Measurements from ENCODE around the gene HEXD.

DNA sequence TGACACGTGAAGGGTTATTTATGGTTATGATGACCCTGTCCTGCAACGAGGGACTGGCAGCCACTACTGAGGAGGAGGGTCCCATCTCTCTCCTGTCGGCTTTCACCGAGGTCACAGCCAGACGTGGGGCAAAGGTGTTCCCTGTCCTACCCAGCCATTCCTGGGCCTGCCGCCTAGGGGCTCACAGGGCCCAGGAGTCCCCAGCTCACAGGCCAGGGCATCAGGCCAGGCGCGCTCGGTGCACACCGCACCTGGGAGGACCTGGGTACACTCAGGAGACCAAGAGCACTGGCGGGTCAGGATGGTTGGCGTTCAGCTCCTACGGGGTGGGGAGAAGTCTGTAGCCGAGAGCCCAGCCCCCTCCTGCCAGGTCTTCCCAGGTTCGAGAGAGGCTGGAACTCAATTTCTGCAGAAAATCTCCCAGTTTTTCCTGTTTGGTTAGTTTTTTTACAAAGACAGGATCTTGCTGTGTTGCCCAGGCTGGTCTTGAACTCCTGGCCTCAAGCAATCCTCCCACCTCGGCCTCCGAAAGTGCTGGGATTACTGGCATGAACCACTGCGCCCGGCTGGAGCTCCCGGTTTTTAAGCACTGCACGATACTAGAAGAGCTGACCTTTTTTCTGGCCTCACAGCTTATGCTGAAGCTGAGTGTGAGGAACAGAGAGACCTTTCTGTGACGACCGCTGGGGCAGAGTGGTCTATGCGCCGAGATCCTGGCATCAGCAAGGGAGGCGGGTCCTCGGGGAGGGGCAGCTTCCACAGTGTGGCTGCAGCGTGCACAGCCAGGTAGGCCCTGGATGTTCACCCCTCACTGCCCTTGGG lies 24.7 kb downstream of the HEXD start:
- TF ChIP-seq POLR2AphosphoS5 (IDR thresholded peaks at IDR 0.05; ENCODE audit: low read depth, low read length): no peak
- TF ChIP-seq, protein P1, sequence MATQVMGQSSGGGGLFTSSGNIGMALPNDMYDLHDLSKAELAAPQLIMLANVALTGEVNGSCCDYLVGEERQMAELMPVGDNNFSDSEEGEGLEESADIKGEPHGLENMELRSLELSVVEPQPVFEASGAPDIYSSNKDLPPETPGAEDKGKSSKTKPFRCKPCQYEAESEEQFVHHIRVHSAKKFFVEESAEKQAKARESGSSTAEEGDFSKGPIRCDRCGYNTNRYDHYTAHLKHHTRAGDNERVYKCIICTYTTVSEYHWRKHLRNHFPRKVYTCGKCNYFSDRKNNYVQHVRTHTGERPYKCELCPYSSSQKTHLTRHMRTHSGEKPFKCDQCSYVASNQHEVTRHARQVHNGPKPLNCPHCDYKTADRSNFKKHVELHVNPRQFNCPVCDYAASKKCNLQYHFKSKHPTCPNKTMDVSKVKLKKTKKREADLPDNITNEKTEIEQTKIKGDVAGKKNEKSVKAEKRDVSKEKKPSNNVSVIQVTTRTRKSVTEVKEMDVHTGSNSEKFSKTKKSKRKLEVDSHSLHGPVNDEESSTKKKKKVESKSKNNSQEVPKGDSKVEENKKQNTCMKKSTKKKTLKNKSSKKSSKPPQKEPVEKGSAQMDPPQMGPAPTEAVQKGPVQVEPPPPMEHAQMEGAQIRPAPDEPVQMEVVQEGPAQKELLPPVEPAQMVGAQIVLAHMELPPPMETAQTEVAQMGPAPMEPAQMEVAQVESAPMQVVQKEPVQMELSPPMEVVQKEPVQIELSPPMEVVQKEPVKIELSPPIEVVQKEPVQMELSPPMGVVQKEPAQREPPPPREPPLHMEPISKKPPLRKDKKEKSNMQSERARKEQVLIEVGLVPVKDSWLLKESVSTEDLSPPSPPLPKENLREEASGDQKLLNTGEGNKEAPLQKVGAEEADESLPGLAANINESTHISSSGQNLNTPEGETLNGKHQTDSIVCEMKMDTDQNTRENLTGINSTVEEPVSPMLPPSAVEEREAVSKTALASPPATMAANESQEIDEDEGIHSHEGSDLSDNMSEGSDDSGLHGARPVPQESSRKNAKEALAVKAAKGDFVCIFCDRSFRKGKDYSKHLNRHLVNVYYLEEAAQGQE (IDR thresholded peaks at IDR 0.05; ENCODE audit: insufficient read depth in 1 of 2, low read depth in 2 of 2, low read length in 2 of 2): no peak
- TF ChIP-seq TAF1 (IDR thresholded peaks at IDR 0.05; ENCODE audit: borderline replicate concordance, insufficient read depth, low read length): no peak
- TF ChIP-seq SIN3A (IDR thresholded peaks at IDR 0.05; ENCODE audit: borderline replicate concordance, insufficient read depth, low read length): no peak
- no peak for TF ChIP-seq FOXP2 (optimal IDR thresholded peaks at IDR 0.05; ENCODE audit: borderline replicate concordance, extremely low read depth, extremely low read length, insufficient read depth)
